ENCODE measurements around the gene MYH9. TPM values are rescaled to one million over a fixed set of nuclear protein-coding genes. Genes with fewer than 3 reads are reported as not detected.
A peak's percentile ranks its signal among the peaks of the same experiment; 100 is the strongest.
"Not testable (repeated sequence)": the region's sequence is repeated elsewhere in the genome, so short reads cannot be mapped to it uniquely, and the experiment has no call there.

MYH9 gene
- total RNA-seq, 1 experiment from 2014 or later: 380 TPM

DNA sequence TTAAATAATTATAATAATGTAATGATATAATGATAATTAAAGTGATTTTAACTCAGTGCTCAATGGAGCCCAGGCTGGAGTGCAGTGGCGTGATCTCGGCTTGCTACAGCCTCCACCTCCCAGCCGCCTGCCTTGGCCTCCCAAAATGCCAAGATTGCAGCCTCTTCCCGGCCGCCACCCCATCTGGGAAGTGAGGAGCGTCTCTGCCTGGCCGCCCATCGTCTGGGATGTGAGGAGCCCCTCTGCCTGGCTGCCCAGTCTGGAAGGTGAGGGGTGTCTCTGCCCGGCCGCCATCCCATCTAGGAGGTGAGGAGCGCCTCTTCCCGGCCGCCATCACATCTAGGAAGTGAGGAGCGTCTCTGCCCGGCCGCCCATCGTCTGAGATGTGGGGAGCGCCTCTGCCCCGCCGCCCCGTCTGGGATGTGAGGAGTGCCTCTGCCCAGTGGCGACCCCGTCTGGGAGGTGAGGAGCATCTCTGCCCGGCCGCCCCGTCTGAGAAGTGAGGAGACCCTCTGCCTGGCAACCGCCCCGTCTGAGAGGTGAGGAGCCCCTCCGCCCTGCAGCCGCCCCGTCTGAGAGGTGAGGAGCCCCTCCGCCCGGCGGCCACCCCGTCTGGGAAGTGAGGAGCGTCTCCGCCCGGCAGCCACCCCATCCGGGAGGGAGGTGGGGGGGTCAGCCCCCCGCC, 97.2 kb downstream of the MYH9 start:
- not testable (repeated sequence) for H3K9me3 ChIP-seq, DNase-seq, H3K4me3 ChIP-seq, H3K27me3 ChIP-seq
- peaks cover 85% of the 10 kb centered on the region for H3K36me3 ChIP-seq

DNA sequence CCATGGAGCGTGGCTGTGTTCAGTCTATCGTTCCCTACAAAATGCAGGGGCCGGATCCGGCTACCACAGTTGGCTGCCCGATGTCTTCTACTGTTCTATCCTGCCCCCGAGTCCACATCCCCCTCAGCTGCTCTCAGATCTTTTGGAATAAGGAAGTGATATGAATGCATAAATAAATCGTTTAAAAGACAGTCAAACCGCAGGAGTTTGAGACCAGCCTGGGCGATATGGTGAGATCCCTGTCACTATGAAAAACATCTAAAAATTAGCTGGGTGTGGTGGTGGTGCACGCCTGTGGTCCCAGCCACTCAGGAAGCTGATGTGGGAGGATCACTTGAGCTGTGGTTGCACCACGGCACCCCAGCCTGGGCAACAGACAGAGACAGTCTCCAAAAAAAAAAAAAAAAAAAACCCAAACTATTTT, 97.8 kb downstream of the MYH9 start:
- not testable (repeated sequence) for DNase-seq, H3K4me3 ChIP-seq, H3K27me3 ChIP-seq, H3K9me3 ChIP-seq
- peaks cover 85% of the 10 kb centered on the region for H3K36me3 ChIP-seq

DNA sequence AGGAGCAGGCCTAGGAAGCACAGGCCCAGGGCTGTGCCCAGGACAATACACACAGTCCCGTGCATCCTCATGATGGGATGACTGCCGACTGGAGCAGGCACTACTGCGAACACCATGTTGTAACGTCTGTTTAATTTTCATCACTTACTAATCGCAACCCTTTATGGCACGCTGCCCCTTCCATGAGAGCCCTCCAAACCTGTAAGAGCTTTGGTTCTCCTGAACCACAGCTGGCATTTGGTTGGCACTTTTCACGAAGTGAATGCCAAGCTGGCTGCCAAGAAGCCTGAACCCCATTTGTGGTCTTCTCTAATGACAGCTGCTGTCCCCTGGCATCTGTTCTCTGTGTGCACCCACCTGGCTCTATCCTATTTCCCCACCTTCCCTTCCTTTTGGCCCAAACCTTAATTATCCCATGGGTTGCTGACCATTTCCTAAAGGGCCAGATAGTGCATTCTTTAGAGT, 98.3 kb downstream of the MYH9 start:
- H3K9me3 ChIP-seq: no peaks in the 10 kb centered on the region
- H3K36me3 ChIP-seq: peaks cover 85% of the 10 kb centered on the region
- H3K4me3 ChIP-seq: no peak overlapping the region
- H3K27me3 ChIP-seq: no peaks in the 10 kb centered on the region
- DNase-seq: no peak

DNA sequence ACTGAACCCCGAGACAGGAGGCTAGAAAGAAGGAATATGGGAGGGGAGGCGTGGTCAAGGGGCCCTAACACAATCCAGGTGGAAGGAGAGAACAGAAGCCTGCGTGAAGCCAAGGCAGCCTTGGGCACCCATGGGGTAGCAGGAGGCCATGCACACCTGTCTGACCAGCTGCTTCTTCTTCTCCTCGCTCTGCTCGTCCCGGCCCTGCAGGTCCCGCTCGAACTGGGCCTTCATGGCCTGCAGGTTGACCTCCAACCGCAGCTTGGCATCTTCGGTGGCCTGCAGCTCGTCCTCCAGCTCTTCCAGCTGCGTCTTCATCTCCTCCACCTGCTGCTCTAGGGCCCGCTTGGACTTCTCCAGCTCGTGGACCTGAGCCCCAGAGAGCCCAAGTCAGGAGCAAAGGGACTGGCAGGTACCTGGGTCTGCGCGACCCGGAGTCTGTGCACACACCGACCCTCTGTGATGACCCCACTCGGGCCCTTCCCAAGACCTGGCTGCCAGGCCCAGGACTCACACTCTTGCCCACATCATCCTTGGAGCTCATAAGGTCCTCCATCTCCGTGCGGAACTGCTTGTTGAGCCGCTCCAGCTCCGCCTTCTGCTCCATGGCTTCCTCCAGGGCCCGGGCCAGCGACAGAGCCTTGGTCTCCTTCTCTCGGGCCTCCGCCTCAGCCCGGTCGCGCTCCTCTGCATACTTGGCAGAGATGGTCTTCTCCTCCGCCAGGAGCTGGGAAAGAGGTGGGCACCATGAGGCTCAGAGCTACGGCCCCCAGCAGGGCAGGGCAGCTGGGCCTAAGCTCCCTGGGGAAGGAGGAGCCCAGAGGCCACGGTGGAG, 99.0 kb downstream of the MYH9 start:
- Histone ChIP-seq H3K27me3 (no peaks in the 10 kb centered on the region), H3K9me3 (no peaks in the 10 kb centered on the region), H3K4me3 (no peak overlapping the region), H3K36me3 (peaks cover 85% of the 10 kb centered on the region)
- no peak for DNase-seq

DNA sequence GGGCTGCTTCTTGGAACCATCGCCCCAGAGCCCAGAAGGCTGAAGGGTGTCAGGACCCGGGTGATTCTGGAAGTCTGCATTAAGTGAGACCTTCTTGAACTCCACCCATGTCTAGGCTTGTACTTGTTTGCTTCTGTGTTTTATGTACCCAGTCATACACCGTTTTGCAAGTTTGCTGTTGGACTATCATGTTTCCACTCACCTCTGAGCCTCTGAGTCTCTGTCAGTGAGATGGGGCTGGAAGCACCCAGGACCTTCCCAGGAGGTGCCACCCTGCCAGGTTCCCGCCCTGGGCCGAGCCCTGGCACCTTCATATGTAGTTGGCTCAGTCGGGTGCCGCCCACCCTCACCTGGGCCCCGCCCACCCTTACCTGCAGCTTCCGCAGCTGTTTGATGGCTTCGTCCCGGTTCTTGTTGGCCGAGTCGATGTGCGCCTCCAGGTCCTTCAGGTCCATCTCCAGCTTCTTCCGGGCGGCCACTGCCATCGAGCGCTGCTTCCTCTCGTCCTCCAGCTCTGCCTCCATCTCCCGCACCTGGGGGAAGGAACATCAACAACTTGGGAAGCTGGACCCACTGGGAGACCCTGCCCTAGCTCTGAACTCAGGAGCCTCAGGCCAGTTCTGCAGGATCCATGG, 99.8 kb downstream of the MYH9 start:
- no peak for DNase-seq
- Histone ChIP-seq H3K4me3 (no peak overlapping the region), H3K27me3 (no peaks in the 10 kb centered on the region), H3K9me3 (no peaks in the 10 kb centered on the region), H3K36me3 (peaks cover 83% of the 10 kb centered on the region)

DNA sequence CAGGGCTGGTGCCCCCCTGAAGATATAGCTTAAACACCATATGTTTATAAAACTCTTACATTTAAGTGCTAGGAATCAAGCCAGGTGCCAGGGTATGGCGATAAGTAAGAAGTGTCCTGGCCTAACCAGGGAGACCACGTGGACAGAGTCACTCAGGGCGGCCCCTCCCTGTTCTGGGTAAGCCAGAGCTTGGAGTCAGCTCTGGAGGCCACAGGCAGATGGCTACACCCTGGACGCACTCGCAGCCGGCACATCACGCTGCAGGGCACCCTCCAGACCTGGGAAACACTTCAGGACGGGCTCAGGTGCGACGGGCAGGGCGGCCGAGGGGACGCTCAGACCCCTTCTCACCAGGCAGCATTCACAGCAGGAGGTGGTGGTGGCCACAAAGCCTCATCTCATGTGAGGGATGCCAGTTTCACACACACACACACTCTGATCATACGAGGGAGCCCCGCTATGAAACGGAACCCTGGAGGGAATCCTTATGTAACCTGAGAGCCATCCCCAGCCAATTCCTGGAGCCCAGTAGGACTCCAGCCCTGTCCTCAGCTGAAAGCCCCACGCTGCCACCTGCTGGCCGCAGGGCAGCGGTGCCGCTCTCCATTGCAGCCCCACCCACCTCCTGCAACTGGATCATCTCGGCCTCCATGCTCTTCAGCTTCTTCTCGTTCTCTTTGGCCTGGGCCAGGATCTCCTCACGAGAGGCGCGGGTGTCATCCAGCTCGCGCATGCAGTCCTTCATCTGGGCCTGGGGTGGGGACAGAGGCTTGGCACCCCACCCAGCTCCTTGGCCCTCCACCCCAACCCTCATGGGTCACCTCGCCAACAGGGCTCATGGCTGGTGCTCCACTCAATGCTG, 101.4 kb downstream of the MYH9 start:
- Histone ChIP-seq H3K27me3 (no peaks in the 10 kb centered on the region), H3K4me3 (no peak overlapping the region), H3K9me3 (no peaks in the 10 kb centered on the region), H3K36me3 (peaks cover 85% of the 10 kb centered on the region)
- peak; percentile 70 for DNase-seq

DNA sequence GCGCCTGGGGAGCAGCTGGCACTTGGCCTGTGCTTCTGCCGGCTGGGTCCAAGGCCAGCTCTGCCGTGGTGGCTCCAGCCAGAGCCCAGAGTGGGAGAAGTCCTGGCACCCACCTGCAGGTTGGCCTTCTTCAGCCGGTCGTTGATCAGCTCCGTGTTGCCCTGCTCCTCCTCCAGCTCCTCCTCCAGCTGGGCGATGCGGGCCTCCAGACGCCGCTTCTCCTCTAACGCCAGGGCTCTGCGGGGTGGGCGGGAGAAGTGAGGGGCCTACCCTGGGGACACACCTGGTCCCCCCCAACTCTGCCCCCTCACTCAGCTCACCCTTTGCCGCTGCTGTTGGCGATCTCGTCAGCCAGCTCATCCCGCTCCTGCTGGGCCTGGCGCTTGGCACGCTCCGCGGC, 102.2 kb downstream of the MYH9 start:
- peaks cover 90% of the 10 kb centered on the region for H3K36me3 ChIP-seq

DNA sequence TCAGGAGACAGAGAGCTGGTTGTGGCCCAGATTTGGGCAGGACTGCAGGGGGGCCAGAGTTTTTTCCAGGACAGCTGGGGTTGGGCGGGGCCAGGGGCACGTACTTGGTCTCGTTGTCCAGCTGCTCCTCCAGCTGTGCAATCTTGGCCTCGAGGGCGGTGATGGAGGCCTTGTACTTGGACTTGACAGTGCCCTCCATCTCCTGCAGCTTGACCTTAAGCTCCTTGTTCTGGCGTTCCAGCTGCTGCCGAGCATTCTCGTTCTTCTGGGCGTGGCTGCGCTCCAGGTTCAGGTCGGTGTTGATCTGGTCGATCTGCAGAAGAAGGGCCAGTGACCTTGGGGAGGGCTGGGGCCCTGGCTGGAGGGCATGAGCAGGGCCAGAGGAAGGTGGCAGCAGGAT, 102.8 kb downstream of the MYH9 start:
- no peaks in the 10 kb centered on the region for H3K27me3 ChIP-seq
- no peak for DNase-seq
- peaks cover 94% of the 10 kb centered on the region for H3K36me3 ChIP-seq
- no peaks in the 10 kb centered on the region for H3K9me3 ChIP-seq
- no peak overlapping the region for H3K4me3 ChIP-seq

More for the DNA sequence above, 102.2 kb downstream of the MYH9 start:
- Histone ChIP-seq H3K27me3 (no peaks in the 10 kb centered on the region), H3K4me3 (no peak overlapping the region), H3K9me3 (no peaks in the 10 kb centered on the region)
- no peak for DNase-seq

DNA sequence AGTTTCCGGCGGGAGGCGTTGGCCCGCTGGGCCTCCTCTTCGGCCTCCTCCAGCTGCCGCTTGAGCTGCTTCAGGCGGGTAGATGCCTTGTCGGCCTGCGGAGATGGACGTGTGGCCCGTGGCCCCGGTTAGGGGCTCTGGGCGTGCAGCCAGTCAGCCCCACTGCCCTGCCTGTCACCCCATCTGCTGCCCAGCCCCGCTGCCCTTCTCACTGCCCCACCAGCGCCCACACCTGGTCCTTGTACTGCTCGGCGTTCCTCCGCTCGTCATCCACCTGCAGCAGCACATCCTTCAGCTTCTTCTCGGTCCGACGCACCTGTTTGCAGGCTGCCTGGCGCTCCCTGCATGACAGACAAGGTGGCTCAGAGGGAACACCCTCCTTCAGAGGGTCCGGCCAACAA, 103.6 kb downstream of the MYH9 start:
- Histone ChIP-seq H3K36me3 (peaks cover 94% of the 10 kb centered on the region), H3K4me3 (no peak overlapping the region), H3K27me3 (no peaks in the 10 kb centered on the region), H3K9me3 (no peaks in the 10 kb centered on the region)
- DNase-seq: no peak

DNA sequence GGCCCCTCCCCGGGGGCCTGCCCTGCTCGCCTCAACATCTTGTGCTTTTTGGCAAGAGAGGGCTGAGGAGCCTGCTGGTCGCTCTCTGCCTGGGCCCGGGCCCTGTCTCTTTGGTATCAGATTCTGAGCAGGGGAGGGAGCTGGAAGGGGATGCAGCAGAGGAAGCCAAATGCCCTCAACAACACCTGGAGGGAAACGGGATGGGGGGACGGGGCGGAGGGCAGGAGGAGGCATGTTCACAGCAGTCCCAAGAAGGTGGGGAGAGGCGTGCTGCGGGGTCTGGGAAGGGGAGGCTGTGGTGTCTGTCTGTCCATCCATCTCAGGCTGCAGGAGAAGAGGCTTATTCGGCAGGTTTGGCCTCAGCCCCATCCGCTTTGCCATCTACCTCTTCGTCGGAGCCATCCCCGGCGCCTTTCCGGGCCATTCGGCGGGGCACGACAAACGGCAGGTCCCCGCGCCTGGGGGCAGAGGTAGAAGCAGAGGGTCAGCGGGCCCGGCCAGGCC, 105.4 kb downstream of the MYH9 start:
- Histone ChIP-seq H3K27me3 (no peaks in the 10 kb centered on the region), H3K4me3 (no peak overlapping the region), H3K36me3 (peaks cover 81% of the 10 kb centered on the region), H3K9me3 (no peaks in the 10 kb centered on the region)
- no peak for DNase-seq

DNA sequence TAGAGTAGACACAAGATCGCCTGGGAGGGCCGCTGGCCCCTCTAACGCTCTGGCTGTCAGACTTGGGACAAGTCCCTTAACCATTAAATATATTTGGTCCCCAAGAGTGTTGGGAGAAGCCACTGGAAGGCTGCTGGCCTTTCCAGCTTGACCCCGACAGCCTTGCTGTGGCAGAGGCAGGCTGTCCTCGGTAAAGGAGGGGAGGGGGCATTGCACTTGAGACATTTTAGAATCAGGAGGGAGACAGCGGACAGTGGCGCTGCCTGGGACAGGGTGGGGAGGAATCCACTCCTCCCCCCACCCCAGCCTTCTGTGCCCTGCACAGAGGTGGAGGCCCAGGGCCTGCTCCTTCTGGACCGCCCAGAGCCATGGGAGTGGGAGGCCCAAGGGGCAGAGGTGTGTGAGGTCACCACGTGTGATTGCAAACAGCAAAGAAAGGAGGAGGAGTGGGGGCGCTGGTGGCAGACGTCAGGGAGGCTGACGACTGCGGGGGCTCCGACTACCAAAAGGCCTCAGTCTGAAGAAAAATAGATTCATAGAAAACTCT, 105.9 kb downstream of the MYH9 start:
- Histone ChIP-seq H3K9me3 (no peaks in the 10 kb centered on the region), H3K4me3 (no peak overlapping the region), H3K36me3 (peaks cover 77% of the 10 kb centered on the region), H3K27me3 (no peaks in the 10 kb centered on the region)
- DNase-seq: no peak

DNA sequence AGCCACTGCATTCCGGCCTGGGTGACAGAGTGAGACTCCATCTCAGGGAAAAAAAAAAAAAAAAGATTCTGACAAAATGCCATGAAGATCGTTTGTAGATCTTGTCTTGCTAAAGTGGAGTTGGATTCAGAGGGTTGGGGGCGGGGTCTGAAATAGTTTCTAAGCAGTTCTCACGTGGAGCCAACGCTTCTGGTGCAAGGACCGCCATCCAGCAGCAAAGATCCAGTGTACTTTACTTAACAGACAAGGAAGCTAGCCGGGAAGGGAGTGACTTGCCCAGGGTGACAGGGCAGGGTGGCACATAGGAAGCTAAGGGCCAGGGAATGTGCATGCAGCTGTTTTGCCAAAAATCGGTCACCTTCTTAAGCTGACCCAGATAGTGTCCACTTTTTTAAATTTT, 107.4 kb downstream of the MYH9 start:
- Histone ChIP-seq H3K9me3 (no peaks in the 10 kb centered on the region), H3K36me3 (peaks cover 62% of the 10 kb centered on the region), H3K4me3 (no peak overlapping the region), H3K27me3 (no peaks in the 10 kb centered on the region)
- DNase-seq: no peak

DNA sequence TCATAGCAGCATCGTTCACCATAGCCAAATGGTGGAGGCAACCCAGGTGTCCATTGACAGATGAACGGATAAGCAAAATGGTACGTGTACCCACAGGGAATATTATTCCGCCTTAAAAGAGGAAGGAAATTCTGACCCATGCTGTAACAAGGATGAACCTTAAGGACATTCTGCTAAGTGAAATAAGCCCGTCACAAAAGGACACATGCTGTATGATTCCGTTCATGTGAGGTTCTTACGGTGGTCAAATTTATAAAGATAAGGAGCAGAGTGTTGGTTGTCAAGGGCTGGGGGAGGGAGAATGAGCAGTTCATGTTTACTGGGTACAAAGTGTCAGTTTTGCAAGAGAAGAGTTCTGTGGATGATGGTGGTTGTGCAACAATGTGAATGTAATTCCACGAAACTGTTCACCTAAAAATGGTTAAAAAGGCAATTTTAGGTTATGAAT, 108.5 kb downstream of the MYH9 start:
- H3K27me3 ChIP-seq: no peaks in the 10 kb centered on the region
- DNase-seq: no peak
- H3K9me3 ChIP-seq: no peaks in the 10 kb centered on the region
- H3K4me3 ChIP-seq: no peak overlapping the region
- H3K36me3 ChIP-seq: peaks cover 51% of the 10 kb centered on the region

DNA sequence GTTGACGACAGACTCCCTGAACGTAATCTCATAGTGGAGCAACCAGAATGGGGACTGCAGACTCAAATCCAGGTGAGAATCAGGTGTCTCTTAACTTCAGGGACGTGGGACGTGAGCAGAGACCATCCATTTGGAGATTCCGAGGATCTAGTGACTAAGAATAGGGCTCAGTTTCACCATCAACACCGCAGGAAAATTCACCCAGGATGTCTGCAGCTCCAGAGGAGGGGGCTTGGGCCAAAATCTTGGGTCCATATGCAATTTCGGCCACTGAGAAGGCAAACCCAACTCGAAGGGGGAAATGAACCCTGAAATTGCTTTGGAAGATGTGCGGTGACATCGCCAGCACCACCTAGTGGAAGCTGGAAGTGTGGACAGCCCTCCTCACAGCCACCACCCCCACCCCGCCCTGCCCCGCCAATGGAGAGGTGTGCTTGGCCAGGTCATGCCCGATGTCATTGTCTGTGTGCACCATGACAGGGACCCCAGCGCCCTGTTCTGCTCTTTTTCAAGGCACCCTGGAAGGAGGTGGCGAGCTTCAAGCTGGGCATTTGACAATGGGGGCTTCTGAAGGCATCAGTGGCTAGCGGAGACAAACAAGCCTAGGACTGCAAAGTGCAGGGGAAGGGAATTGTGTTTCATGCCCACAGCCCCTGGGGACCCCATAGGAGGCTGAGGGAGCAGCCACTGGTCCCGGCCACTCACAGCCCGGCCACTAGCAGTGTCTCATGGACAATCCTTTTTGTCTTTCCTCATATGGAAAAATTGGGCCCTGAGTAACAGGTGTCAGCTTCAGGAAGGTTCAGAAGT, 110.1 kb downstream of the MYH9 start:
- DNase-seq: peak; percentile 37
- H3K27me3 ChIP-seq: no peaks in the 10 kb centered on the region
- peaks cover 38% of the 10 kb centered on the region for H3K36me3 ChIP-seq
- H3K4me3 ChIP-seq: no peak overlapping the region
- H3K9me3 ChIP-seq: no peaks in the 10 kb centered on the region

DNA sequence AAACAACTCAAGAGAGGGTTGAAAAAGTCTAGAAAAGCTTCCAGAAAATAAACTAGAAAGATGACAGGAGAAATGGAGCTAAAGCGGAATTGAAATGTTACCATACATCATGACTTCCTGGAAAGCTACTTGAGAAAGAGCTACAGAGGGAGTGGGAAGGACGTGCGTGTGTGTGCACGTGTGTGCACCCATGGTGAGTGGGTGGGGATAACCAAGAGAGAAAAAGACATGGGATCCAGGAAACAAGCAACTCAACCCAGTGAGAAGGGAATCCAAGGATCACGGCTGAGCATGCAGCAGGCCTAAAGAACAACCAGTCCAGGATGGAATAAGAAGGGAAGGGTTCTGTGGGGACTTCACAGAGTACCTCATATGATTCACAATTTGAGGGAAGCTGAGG, 113.2 kb downstream of the MYH9 start:
- Histone ChIP-seq H3K4me3 (no peak overlapping the region), H3K9me3 (no peaks in the 10 kb centered on the region), H3K27me3 (no peaks in the 10 kb centered on the region), H3K36me3 (peaks cover 8% of the 10 kb centered on the region)
- no peak for DNase-seq

All from MG63 (cell line).